BLaER1 treated with 17β-estradiol and CSF1 and Interleukin-3, amounts not matched to agents 10 nM and 100 nM (cell line): ENCODE data around the gene POLR2L.

Experiments used
- H3K27ac ChIP-seq, 11 experiments: shearing (Covaris generic); formaldehyde crosslinking; 2 replicates each; pipeline ENCODE4 v1.8.1; 2022
- H3K27me3 ChIP-seq, 11 experiments: shearing (Covaris generic); formaldehyde crosslinking; 2 replicates each; pipeline ENCODE4 v1.8.1; 2022
- H3K36me3 ChIP-seq, 11 experiments: shearing (Covaris generic); formaldehyde crosslinking; 2 replicates each; pipeline ENCODE4 v1.8.1; 2022
- H3K4me1 ChIP-seq, 10 experiments: shearing (Covaris generic); formaldehyde crosslinking; 2 replicates each; pipeline ENCODE4 v1.8.1; 2022
- H3K4me2 ChIP-seq, 11 experiments: shearing (Covaris generic); formaldehyde crosslinking; 2 replicates each; pipeline ENCODE4 v1.8.1; 2022
- H3K4me3 ChIP-seq, 10 experiments: shearing (Covaris generic); formaldehyde crosslinking; 2 replicates each; pipeline ENCODE4 v1.8.1; 2022
- H3K9ac ChIP-seq, 11 experiments: shearing (Covaris generic); formaldehyde crosslinking; 2 replicates each; pipeline ENCODE4 v1.8.1; 2022
- H3K9me3 ChIP-seq, 11 experiments: shearing (Covaris generic); formaldehyde crosslinking; replicated peaks in 1 of 11; 2 replicates each; pipeline ENCODE4 v1.8.1; 2022
- H4K20me1 ChIP-seq, 11 experiments: shearing (Covaris generic); formaldehyde crosslinking; 2 replicates each; pipeline ENCODE4 v1.8.1; 2022
- Cebpa-rat ChIP-seq, 11 experiments: shearing (Covaris generic); IDR thresholded peaks; 2 replicates each; pipeline ENCODE4 v1.8.1; 2022

POLR2L gene

DNA sequence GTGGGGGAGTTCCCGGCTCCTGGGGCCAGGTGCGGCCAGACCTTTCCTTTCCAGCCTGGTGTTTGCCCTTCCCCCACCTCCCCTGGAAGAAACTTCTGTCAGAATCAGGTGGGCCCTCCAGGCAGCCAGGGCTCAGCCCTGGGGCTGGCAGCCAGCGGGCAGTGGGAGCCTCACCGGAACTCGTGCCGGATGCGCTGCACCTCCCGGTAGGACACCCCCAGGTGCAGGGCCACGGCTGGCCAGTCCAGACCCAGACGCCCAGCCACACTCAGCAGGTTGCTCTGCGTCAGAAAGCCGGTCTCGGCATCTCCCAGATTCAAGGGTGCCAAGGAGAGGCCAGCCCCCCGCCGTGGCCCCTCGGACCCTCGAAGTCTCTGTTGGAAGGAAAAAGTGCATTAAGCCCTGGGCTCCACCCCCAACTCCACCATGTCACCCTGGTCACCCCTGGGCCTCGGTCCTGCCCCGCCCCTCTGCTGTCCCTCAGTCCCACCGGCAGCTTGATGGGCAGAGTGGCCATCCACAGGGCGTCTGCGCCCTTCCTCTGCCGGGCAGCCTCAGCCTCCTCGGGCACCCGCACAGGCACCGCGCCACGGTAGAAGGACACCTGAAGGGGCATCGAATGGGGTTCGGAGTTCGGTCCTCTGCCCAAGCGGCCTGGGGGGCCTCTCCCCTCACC, 42.5 kb downstream of the POLR2L start:
- Histone ChIP-seq H3K9ac (0 out of 22 replicates have a peak overlapping the region, but pooled peaks of 2 of the 11 experiments have one; percentile 18 to 93), H3K9me3 (no peaks in the 10 kb centered on the region), H3K4me1 (peaks cover 44 to 60% (median 54%) of the 10 kb centered on the region in 10 experiments), H3K4me3 (no peak overlapping the region), H3K36me3 (peaks cover 11 to 48% (median 40%) of the 10 kb centered on the region in 11 experiments; a peak in 20 of 22 replicates), H3K27ac (no peak overlapping the region), H4K20me1 (peaks cover 0 to 90% (median 53%) of the 10 kb centered on the region in 11 experiments; a peak in 18 of 22 replicates), H3K27me3 (no peaks in the 10 kb centered on the region), H3K4me2 (no peak overlapping the region)
- no peak for TF ChIP-seq Cebpa-rat (IDR thresholded peaks at IDR 0.05)

DNA sequence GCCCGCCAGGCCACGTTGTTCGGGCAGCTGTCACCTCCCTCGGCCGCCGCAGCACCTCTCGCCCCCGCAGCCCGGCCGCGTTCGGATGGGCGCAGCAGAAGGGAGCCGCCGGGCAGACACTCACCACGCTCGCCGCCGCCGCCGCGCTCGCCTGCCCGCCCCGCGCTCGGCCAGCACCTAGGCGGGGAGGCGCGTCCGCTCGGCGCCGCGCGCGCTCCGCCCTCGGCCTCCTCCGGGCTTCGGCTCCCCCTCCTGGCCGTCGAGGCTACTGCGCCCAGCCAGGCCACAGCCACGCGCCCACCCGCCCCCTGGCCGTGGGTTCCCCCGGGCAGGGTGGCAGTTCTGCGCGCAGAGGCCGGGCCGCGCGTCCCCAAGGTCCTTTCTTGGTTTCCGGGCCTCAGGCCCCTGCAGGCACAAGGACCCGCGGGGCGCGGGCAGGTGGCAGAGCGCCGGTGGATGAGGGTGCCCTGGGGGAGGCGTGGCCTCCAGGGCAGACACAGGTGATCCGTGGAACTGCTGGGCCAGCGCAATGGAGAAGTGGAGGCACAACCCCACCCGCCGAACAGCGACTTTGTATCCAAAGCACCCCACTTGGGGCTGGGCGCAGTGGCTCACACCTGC, 44.1 kb downstream of the POLR2L start, which contains the start of gene SLC25A22:
Gene SLC25A22, minus strand, starts transcription at position 189 of the 621 bp plus-strand sequence. CDS start 3,275 bp downstream, outside the sequence.
- no peak for TF ChIP-seq Cebpa-rat (IDR thresholded peaks at IDR 0.05)
- Histone ChIP-seq H3K36me3 (peaks cover 22 to 62% (median 55%) of the 10 kb centered on the region in 11 experiments; a peak in 20 of 22 replicates), H3K4me1 (peaks cover 28 to 52% (median 45%) of the 10 kb centered on the region in 10 experiments), H3K4me2 (peak within 1 kb of the TSS; percentile 99 to 100 (median 100)), H3K27ac (peak within 1 kb of the TSS in 10 of 11 experiments; percentile 53 to 89 (median 82); a peak in 20 of 22 replicates), H3K27me3 (no peaks in the 10 kb centered on the region), H3K9me3 (no peaks in the 10 kb centered on the region), H3K9ac (peak within 1 kb of the TSS; percentile 74 to 93 (median 87)), H4K20me1 (peaks cover 0 to 90% (median 55%) of the 10 kb centered on the region in 11 experiments; a peak in 18 of 22 replicates), H3K4me3 (peak within 1 kb of the TSS; percentile 63 to 92 (median 87))

DNA sequence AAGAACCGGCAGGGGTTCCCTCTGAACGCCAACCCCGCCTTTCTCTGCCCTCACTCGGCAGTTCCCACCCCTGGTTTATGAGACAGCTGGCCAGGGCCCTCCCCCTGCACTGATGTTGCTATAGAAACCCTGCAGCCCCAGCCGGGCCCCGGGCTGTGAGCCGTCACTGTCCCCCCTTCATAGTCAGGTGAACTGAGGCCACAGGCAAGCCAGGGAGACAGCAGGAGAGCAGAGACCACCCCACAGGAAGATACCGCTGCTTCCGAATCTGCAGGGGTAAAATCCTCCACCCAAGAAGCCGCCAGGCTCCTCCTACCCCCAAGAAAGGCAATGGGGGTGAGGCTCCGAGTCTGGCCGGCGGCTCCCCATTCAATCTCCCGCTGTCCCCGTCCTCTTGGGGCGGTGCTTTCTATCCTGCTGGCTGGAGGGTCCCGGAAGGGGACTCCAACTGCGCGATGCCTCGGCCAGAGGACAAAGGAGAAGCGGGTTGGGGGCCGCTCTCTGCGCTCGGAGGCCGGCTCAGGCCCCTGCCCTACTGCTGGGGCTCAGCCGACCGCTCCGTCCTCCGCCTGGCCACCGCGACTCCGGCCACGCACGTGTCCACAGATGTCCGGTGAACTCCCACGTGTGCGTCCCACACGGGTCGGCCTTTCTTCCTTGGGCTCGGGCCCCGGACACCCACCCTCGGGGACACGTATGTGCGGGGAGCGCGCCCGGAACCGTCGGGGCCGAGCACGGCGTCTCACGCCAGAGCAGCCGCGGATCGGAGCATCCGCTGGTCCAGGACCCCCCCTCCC, 44.8 kb downstream of the POLR2L start:
- Histone ChIP-seq H3K4me3 (peak overlapping the region; percentile 63 to 92 (median 87)), H3K36me3 (peaks cover 22 to 61% (median 53%) of the 10 kb centered on the region in 11 experiments; a peak in 20 of 22 replicates), H3K27ac (peak overlapping the region in 10 of 11 experiments; percentile 53 to 89 (median 82); a peak in 20 of 22 replicates), H3K4me1 (peaks cover 21 to 45% (median 38%) of the 10 kb centered on the region in 10 experiments), H3K9ac (peak overlapping the region; percentile 74 to 93 (median 87)), H3K27me3 (no peaks in the 10 kb centered on the region), H3K9me3 (no peaks in the 10 kb centered on the region), H4K20me1 (peaks cover 0 to 88% (median 51%) of the 10 kb centered on the region in 11 experiments; a peak in 18 of 22 replicates), H3K4me2 (peak overlapping the region; percentile 99 to 100 (median 100))
- no peak for TF ChIP-seq Cebpa-rat (IDR thresholded peaks at IDR 0.05)

DNA sequence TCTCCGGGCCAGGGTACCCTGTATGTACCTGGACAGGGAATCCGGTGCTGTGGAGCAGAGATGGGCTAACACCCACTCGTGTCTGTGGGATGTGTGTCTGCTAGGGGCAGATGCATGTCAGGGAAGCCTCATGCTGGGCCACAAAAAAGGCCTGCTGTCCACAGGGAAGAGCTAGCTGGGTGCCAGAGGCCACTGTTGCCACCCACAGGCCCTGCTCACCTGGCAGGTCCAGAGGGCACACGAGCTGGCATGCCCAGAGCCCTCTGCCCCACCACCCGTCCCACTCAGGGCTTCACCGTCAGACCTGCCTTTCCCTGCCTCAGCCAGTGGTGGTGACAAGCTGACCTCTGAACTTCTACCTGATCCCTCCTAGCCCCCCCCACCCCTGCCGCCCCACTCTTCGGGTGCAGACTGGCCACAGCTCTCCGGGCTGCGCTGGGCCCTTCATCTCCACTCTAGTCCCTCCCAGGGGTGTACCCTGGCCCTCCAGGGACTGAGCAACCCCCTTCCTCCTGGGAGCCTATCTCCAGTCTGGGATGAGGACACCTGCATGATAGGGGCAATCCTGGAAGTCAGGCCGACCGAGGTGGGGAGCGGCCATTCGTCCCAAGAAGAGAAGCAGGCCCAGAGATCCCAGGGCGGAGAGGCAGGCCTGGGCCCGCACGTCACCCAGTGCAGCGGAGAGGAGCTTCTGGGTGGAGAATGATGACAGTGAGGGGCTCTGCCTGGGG, 45.6 kb downstream of the POLR2L start:
- Histone ChIP-seq H3K27me3 (no peaks in the 10 kb centered on the region), H3K27ac (peak overlapping the region; percentile 29 to 89 (median 82); a peak in 21 of 22 replicates), H3K4me2 (peak overlapping the region; percentile 99 to 100 (median 100)), H3K9me3 (no peaks in the 10 kb centered on the region), H3K36me3 (peaks cover 25 to 61% (median 53%) of the 10 kb centered on the region in 11 experiments; a peak in 21 of 22 replicates), H3K4me1 (peaks cover 19 to 38% (median 33%) of the 10 kb centered on the region in 10 experiments), H3K9ac (peak overlapping the region; percentile 74 to 93 (median 87)), H3K4me3 (peak overlapping the region; percentile 63 to 92 (median 87)), H4K20me1 (peaks cover 0 to 88% (median 54%) of the 10 kb centered on the region in 11 experiments; a peak in 18 of 22 replicates)
- no peak for TF ChIP-seq Cebpa-rat (IDR thresholded peaks at IDR 0.05)

DNA sequence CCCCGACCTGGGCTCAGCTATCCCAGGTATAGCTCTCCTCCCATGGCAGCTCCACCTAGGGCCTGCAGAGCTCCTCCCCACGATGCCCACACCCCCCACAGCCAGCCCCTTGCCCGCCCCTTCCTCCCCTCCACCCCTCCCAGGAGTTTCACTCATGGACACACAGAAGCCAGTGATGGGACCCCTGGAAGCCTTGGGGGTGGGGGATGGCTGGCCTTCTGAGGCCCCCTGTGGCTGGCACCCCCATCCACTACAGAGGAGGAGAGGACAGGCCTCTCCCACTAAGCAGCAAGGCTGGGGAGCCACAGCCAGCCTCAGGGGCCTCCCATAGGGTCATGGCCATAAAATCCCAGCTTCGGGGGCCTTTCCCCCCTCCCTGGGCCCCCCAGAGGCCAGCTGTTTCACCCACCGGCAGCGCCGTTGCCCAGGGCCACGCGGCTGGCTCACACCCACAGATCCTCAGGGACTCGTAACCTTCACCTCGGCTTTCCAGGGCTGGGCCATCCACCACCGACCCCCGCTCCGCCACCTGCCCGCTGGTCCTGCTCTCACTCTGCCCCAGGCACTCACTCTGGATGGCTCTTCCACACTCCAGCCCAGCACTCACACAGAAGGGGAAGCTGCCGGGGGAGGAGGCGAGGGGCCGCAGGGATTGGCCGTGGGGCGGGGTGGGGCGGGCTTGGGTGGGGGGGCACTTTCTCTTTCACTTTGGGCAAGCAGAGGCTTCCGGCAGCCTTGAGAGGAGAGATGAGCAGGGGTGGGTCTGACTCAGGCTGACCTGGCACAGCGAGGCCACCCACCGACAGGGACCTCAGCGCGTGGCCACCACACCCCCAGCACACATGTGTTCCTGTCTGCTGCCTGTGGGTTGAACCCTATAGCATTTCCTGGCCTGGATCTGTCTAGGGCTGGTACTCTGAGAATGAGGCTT, 46.4 kb downstream of the POLR2L start:
- peak overlapping the region; percentile 37 to 89 (median 82); a peak in 20 of 22 replicates for H3K27ac ChIP-seq
- H4K20me1 ChIP-seq: peaks cover 0 to 88% (median 62%) of the 10 kb centered on the region in 11 experiments; a peak in 18 of 22 replicates
- H3K4me3 ChIP-seq: peak overlapping the region; percentile 63 to 92 (median 87)
- H3K4me1 ChIP-seq: peaks cover 19 to 38% (median 34%) of the 10 kb centered on the region in 10 experiments
- peak overlapping the region; percentile 79 to 93 (median 87) for H3K9ac ChIP-seq
- H3K36me3 ChIP-seq: peaks cover 30 to 61% (median 53%) of the 10 kb centered on the region in 11 experiments; a peak in 21 of 22 replicates
- peak overlapping the region; percentile 99 to 100 (median 100) for H3K4me2 ChIP-seq
- no peaks in the 10 kb centered on the region for H3K27me3 ChIP-seq
- H3K9me3 ChIP-seq: no peaks in the 10 kb centered on the region
- TF ChIP-seq Cebpa-rat (IDR thresholded peaks at IDR 0.05): no peak

DNA sequence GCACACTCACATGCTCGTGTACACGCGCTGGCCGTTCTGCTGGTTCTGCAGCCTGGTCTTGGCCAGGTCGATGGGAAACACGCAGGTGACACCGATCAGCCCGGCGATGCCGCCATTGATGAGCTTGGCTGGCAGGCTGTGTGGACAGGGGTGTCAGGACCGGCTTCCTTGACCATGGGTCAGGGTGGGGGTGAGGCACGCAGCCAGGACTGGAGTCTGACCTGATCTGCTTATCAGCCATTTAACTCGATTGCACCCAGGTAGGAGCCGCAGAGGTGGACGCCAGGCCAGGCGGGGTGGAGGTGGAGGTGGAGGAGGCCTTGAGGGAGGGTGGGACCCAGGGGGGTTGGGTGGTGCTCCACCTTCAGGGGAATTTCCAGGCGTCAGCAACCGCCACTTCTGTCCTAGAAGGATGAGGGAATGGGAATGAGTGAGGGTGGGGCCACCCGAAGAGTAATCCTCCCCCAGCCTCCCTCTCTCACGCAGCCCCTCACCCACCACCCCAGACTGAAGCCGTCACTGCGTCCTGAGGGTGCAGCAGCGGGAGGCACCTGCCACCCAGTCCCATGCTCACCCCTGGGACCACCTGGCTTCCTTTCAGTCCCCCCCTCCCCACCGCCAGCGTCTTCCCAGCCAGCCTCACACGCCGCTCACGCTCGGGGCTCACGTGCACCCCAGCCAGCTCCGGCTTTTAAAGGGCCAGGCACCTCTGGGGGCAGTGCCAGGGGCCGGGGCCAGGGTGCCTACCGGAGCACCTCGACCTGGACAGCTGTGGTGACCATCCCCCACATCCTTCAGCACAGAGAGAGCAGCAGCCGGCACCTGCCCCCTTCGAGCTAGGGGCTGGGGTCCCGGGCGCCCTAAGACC, 47.3 kb downstream of the POLR2L start:
- peaks cover 21 to 54% (median 45%) of the 10 kb centered on the region in 11 experiments; a peak in 21 of 22 replicates for H3K36me3 ChIP-seq
- peak overlapping the region; percentile 74 to 93 (median 84); a peak in 20 of 22 replicates for H3K9ac ChIP-seq
- H4K20me1 ChIP-seq: peaks cover 0 to 85% (median 64%) of the 10 kb centered on the region in 11 experiments; a peak in 18 of 22 replicates
- H3K4me3 ChIP-seq: peak overlapping the region; percentile 63 to 92 (median 86); a peak in 19 of 20 replicates
- H3K27ac ChIP-seq: peak overlapping the region in 8 of 11 experiments; percentile 38 to 79 (median 73); a peak in 9 of 22 replicates
- H3K27me3 ChIP-seq: no peaks in the 10 kb centered on the region
- H3K4me2 ChIP-seq: peak overlapping the region; percentile 99 to 100 (median 100)
- H3K4me1 ChIP-seq: peaks cover 19 to 43% (median 35%) of the 10 kb centered on the region in 10 experiments
- TF ChIP-seq Cebpa-rat (IDR thresholded peaks at IDR 0.05): no peak
- no peaks in the 10 kb centered on the region for H3K9me3 ChIP-seq
